GOT3 (cell line): ENCODE results near the gene SYT7.
"Not testable (repeated sequence)": the region's sequence is repeated elsewhere in the genome, so short reads cannot be mapped to it uniquely, and the experiment has no call there.

Experiments
- DNase-seq: peaks from one replicate; lab custom pipeline; 2025; ENCODE audit warnings: mixed read lengths; lab: John Stamatoyannopoulos, UW

Gene SYT7

GRCh38 chr11:61476371-61476770 lies 104.5 kb downstream of the SYT7 start:
- DNase-seq: no peak

- no peak for DNase-seq
Measured at GRCh38 chr11:61475433-61475832, 105.4 kb downstream of the SYT7 start.

- DNase-seq: no peak
Measured at GRCh38 chr11:61474013-61474643, 106.7 kb downstream of the SYT7 start.

- DNase-seq: no peak
Measured at GRCh38 chr11:61473370-61474012, 107.4 kb downstream of the SYT7 start.

GRCh38 chr11:61472868-61473267 lies 108.0 kb downstream of the SYT7 start:
- no peak for DNase-seq

GRCh38 chr11:61472282-61472681 lies 108.6 kb downstream of the SYT7 start:
- no peak for DNase-seq

GRCh38 chr11:61468002-61468401 lies 112.9 kb downstream of the SYT7 start:
- no peak for DNase-seq

- not testable (repeated sequence) for DNase-seq
Measured at GRCh38 chr11:61467602-61468001, 113.3 kb downstream of the SYT7 start.
